Immature natural killer cell (primary cell): ENCODE measurements around the gene TET1. TPM values are rescaled to one million over a fixed set of nuclear protein-coding genes. Genes with fewer than 3 reads are reported as not detected.
"Not testable (repeated sequence)": the region's sequence is repeated elsewhere in the genome, so short reads cannot be mapped to it uniquely, and the experiment has no call there.

Experiments used
- DNase-seq, 3 donors: peaks; one replicate each; pipeline ENCODE4 v3.0.0; 2022; ENCODE audit warnings: mixed read lengths in 1 of 3
- H3K27ac Mint-ChIP-seq, 6 donors: one replicate each; pipeline ENCODE4 v1.8.0; 2020; ENCODE audit warnings: mixed read lengths in 6 of 6, mild to moderate bottlenecking in 5 of 6, inconsistent platforms in 4 of 6, moderate library complexity in 3 of 6
- H3K27me3 Mint-ChIP-seq, 3 donors: one replicate each; pipeline ENCODE4 v1.8.0; 2020 to 2021; ENCODE audit warnings: low read depth in 3 of 3, mild to moderate bottlenecking in 3 of 3, mixed read lengths in 3 of 3, moderate library complexity in 3 of 3, inconsistent platforms in 1 of 3
- H3K36me3 Mint-ChIP-seq, 3 donors: one replicate each; pipeline ENCODE4 v1.8.0; 2020; ENCODE audit warnings: mixed read lengths in 3 of 3, inconsistent platforms in 2 of 3, mild to moderate bottlenecking in 2 of 3
- H3K4me1 Mint-ChIP-seq, 2 donors: one replicate each; pipeline ENCODE4 v1.8.0; 2020; ENCODE audit warnings: inconsistent platforms in 2 of 2, mild to moderate bottlenecking in 2 of 2, mixed read lengths in 2 of 2, moderate library complexity in 1 of 2
- H3K4me3 Mint-ChIP-seq, 5 donors: one replicate each; pipeline ENCODE4 v1.8.0; 2020; ENCODE audit warnings: mild to moderate bottlenecking in 5 of 5, mixed read lengths in 5 of 5, inconsistent platforms in 3 of 5, moderate library complexity in 3 of 5
- H3K9me3 Mint-ChIP-seq, 6 donors: one replicate each; pipeline ENCODE4 v1.8.0; 2020; ENCODE audit warnings: mild to moderate bottlenecking in 6 of 6, mixed read lengths in 6 of 6, inconsistent platforms in 4 of 6, moderate library complexity in 3 of 6
- polyA plus RNA-seq, 3 donors: library from polyadenylated mRNA; unstranded; fragments of 300-500 nt; fragmentation: Illumina TruSeq; gene quantifications; one replicate each; pipeline ENCODE4 v1.2.3, GENCODE V29; 2021

The TET1 gene
- polyA plus RNA-seq, 3 donors from 2014 or later = 0.40 to 1.5 TPM; not detected in 1

DNA sequence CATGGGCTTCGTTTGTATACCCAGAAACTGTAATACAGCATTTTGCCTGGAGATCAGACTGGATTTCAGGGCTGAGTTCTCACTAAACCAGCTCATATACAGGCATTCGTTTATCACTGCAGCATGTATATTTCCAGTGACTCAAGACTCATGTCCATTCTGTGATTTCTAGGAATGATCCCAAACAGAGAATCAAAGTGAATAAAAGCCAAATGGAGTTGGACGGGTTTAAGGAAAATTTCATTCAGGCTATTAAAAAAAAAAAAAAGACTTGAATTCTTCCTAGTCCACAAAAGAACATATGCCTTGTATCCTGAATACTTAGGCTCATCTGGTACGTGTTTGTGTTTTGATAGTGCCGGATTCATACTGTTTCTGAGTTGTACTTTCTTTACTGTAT is 46.8 kb downstream of the TET1 start:
- H3K4me3 Mint-ChIP-seq = no peak overlapping the region
- no peaks in the 10 kb centered on the region for H3K9me3 Mint-ChIP-seq
- DNase-seq = no peak
- H3K27me3 Mint-ChIP-seq = no peaks in the 10 kb centered on the region
- H3K36me3 Mint-ChIP-seq = peaks cover 0 to 9% (median 4%) of the 10 kb centered on the region in 3 donors
- no peak overlapping the region for H3K27ac Mint-ChIP-seq
- peaks cover 9 to 10% of the 10 kb centered on the region in 2 donors for H3K4me1 Mint-ChIP-seq

DNA sequence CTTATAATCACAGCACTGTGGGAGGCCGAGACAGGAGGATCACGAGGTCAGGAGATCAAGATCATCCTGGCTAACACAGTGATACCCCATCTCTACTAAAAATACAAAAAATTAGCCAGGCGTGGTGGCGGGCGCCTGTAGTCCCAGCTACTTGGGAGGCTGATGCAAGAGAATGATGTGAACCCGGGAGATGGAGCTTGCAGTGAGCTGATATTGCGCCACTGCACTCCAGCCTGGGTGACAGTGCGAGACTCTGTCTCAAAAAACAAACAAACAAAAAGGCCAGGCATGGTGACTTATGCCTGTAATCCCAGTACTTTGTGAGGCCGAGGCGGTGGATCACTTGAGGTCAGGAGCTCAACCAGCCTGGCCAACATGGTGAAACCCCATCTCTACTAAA is 49.9 kb downstream of the TET1 start:
- H3K4me3 Mint-ChIP-seq = not testable (repeated sequence)

DNA sequence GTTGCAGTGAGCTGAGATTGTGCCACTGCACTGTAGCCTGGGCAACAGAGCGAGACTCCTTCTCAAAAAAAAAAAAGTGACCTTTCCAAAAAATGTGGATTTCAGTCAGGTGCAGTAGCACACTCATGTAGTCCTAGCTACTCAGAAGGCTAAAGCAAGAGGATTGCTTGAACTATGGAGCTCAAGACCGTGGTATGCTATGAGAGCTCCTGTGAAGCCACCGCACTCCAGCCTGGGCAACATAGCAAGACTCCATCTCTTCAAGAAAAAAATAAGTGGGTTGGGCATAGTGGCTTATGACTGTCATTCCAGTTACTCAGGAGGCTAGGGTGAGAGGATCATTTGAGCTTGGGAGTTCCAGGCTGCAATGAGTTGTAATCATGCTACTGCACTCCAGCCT is 51.1 kb downstream of the TET1 start:
- Mint-ChIP-seq H3K36me3 (peaks cover 0 to 10% (median 3%) of the 10 kb centered on the region in 3 donors), H3K4me1 (no peaks in the 10 kb centered on the region), H3K9me3 (no peaks in the 10 kb centered on the region), H3K4me3 (no peak overlapping the region), H3K27ac (no peak overlapping the region), H3K27me3 (no peaks in the 10 kb centered on the region)
- no peak for DNase-seq

More for the DNA sequence above, 49.9 kb downstream of the TET1 start:
- not testable (repeated sequence) for H3K27ac Mint-ChIP-seq, H3K27me3 Mint-ChIP-seq, H3K9me3 Mint-ChIP-seq, H3K4me1 Mint-ChIP-seq, DNase-seq
- peaks cover 0 to 10% (median 3%) of the 10 kb centered on the region in 3 donors for H3K36me3 Mint-ChIP-seq

DNA sequence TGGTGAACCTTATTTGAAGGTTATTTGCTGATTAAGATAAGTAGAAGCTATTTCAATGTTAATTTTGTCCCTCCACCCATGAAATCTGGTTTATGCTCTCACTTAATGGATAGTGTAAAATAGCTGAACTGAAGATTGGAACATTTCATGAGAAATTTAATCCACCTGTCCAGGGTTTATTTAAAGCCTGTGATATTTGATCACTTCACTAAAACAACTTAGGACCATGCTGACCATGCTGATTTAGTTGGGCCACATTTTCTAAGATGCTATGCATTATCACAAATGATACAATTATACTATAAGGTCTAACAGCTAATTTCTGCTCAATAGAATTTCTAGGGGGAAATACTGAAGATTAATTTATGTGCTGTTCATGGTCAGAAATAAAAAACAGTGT is 53.8 kb downstream of the TET1 start:
- not testable (repeated sequence) for DNase-seq, H3K4me1 Mint-ChIP-seq, H3K27ac Mint-ChIP-seq, H3K36me3 Mint-ChIP-seq, H3K27me3 Mint-ChIP-seq, H3K9me3 Mint-ChIP-seq, H3K4me3 Mint-ChIP-seq

DNA sequence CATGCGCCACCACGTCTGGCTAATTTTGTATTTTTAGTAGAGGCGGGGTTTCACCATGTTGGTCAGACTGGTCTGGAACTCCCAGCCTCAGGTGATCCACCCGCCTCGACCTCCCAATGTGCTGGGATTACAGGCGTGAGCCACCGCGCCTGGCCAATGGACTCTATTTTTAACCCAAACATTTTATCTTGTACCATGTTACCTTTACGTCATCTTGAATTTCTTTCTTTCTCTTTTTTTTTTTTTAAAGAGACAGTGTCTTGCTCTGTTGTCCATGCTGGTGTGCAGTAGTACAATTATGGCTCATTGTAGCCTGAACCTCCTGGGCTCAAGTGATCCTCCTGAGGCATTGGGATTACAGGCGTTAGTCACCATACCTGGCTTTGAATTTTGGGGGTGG is 57.6 kb downstream of the TET1 start:
- H3K9me3 Mint-ChIP-seq, H3K27me3 Mint-ChIP-seq, DNase-seq, H3K4me1 Mint-ChIP-seq, H3K27ac Mint-ChIP-seq, H3K4me3 Mint-ChIP-seq, H3K36me3 Mint-ChIP-seq: not testable (repeated sequence)

DNA sequence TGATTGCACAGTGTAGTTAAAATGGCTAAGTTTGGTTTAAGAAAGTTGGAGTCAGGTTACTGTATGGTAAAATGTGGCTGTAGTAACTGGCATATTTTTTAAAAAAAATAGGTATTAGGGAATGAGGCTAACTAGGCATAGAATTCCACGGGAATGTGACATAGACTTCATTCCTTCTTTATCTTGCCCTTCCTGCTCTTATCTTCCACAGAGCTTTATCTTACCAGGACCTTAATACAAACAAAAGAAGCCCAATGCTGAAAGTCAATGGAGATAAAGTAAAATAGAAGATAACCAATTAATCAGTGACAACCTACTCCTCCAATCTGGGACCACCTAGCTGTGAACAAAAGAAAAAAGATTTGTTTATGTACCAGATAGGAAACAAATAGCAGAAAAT is 58.1 kb downstream of the TET1 start:
- Mint-ChIP-seq H3K27me3 (no peaks in the 10 kb centered on the region), H3K36me3 (peaks cover 0 to 7% (median 3%) of the 10 kb centered on the region in 3 donors), H3K4me3 (no peak overlapping the region), H3K9me3 (no peaks in the 10 kb centered on the region), H3K4me1 (no peaks in the 10 kb centered on the region), H3K27ac (no peak overlapping the region)
- DNase-seq = no peak

DNA sequence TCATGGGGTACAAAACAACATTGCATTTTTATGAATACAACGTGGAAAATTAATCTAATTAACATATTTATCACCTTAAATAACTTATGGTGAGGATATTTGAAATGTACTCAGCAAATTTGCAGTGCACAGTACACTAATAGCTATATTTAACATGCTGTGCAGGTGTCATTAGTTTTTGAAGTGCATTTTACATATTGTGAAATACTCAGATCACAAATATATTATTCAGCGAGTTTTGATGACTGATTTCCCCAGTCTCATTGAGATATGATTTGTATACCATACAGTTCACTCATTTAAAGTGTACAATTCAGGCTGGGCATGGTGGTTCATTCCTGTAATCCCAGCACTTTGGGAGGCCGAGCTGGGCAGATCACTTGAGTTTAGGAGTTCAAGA is 59.5 kb downstream of the TET1 start:
- DNase-seq = no peak
- Mint-ChIP-seq H3K27ac (no peak overlapping the region), H3K36me3 (peaks cover 0 to 4% (median 0%) of the 10 kb centered on the region in 3 donors), H3K4me3 (no peak overlapping the region), H3K27me3 (no peaks in the 10 kb centered on the region), H3K4me1 (peaks cover 0 to 2% of the 10 kb centered on the region in 2 donors), H3K9me3 (no peaks in the 10 kb centered on the region)

DNA sequence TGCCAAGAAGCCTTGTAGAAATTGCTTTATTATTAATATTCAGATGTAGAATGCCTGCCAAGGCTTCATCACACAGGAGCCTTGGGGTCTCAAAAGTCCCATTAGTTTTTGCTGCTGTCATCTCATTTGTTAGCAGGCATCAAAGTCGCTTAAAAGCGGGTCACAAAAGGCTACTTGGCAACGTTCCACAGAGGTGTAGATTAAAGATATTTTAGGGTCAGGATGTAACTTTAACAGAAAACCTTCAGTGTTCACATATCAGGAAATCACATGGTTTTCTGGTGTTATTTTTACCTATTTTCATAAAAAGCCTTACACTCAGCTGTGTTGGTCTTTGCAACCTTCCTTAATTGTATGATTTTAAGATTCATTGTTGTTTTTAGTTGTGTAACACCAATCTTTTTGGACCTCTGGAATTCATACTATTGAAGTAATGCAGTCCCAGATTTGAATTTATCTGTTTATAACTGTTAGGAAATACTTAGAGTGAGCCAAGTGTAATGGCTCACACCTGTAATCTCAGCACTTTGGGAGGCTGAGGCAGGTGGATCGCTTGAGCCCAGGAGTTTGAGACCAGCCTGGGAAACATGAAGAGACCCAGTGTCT is 65.3 kb downstream of the TET1 start:
- Mint-ChIP-seq H3K36me3 (peaks cover 0 to 10% (median 4%) of the 10 kb centered on the region in 3 donors), H3K4me3 (peak overlapping the region in 1 of 5 donors; percentile 24), H3K27me3 (no peaks in the 10 kb centered on the region), H3K4me1 (peaks cover 26 to 28% of the 10 kb centered on the region in 2 donors), H3K27ac (peak overlapping the region in 2 of 6 donors; percentile 15 to 19), H3K9me3 (no peaks in the 10 kb centered on the region)
- DNase-seq = no peak

DNA sequence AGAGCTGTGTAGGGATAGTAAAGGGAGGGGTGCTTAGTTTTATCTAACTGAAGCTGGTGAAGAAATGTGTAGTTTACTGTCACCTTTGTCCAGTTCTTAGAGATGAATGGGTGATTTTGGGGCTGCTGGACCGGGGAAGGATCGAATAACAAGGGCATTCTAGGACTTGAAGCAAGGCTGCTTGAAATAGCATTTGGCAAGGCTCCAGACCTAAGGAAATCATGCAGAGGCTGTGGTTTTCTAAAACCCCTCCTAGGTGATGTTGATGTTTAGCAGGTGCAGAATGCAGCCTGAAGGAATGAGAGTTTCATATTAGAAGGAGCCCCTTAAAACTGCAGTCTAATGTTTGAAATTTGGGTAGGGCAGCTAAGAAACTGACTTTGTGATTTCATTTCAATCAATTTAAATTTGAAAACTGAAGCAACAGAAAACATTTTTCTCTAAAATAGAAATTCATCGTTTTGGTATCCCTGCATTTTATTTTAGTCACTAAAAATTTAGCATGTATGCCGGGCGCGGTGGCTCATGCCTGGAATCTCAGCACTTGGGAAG is 68.5 kb downstream of the TET1 start:
- peak overlapping the region in 1 of 5 donors; percentile 53 for H3K4me3 Mint-ChIP-seq

DNA sequence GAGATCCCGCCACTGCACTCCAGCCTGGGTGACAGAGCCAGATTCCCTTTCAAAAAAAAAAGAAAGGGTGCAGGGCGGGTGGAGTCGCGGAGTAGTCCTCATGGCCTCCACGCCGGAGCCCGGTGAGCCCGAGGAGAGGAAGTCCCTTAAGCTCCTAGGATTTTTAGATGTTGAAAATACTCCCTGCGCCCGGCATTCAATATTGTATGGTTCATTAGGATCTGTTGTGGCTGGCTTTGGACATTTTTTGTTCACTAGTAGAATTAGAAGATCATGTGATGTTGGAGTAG is 72.1 kb downstream of the TET1 start:
- H3K36me3 Mint-ChIP-seq, H3K4me3 Mint-ChIP-seq, DNase-seq, H3K9me3 Mint-ChIP-seq, H3K27ac Mint-ChIP-seq, H3K27me3 Mint-ChIP-seq: not testable (repeated sequence)
- H3K4me1 Mint-ChIP-seq = peaks cover 11 to 14% of the 10 kb centered on the region in 2 donors

More for the DNA sequence above, 68.5 kb downstream of the TET1 start:
- H3K9me3 Mint-ChIP-seq = no peaks in the 10 kb centered on the region
- peaks cover 26 to 28% of the 10 kb centered on the region in 2 donors for H3K4me1 Mint-ChIP-seq
- H3K27me3 Mint-ChIP-seq = no peaks in the 10 kb centered on the region
- H3K27ac Mint-ChIP-seq = peak overlapping the region in 2 of 6 donors; percentile 27 to 46
- peaks cover 0 to 7% (median 4%) of the 10 kb centered on the region in 3 donors for H3K36me3 Mint-ChIP-seq
- DNase-seq = no peak

DNA sequence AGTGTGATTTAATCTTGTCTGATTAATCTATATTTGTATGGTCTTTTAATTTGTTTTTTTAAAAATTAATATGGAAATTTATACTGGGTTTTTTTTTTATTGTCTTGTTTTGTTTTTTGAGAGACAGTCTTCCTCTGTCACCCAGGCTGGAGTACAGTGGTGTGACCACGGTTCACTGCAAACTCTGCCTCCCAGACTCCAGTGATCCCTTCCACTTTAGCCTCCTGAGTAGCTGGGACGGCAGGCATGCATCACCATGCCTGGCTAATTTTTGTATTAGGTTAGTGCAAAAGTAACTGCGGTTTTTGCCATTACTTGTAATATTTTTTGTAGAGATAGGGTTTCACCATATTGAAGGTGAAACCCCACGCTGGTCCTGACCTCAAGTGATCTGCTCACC is 73.1 kb downstream of the TET1 start:
- peaks cover 0 to 4% (median 4%) of the 10 kb centered on the region in 3 donors for H3K36me3 Mint-ChIP-seq
- H3K4me3 Mint-ChIP-seq = no peak overlapping the region
- H3K4me1 Mint-ChIP-seq = peaks cover 7 to 12% of the 10 kb centered on the region in 2 donors
- no peaks in the 10 kb centered on the region for H3K9me3 Mint-ChIP-seq
- H3K27ac Mint-ChIP-seq = no peak overlapping the region
- DNase-seq = no peak
- no peaks in the 10 kb centered on the region for H3K27me3 Mint-ChIP-seq

DNA sequence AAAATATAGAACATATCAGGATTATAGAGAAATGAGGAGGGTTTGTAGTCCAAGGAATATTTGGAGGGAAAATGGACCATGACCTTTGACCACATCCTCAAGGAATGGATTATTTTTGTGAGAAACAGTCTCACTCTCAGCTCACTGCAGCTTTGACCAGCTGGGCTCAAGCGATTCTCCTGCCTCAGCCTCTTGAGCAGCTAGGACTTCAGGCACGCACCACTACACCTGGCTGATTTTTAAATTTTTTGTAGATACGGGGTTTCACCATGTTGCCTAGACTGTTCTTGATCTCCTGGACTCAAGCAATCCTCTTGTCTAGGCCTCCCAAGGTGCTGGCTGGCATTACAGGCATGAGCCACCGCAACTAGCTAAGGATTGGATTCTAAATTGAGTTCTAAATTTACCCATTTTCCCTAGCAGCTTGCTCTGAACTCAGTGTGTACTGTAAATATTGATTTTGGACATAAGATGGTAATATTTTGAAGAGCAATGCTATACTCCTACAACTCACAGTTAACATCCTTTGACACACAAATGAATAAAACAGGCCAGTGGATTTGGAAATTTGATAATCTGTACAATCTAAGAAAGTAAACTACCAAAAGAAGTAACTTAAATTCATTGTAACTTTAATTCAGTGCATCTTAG is 73.8 kb downstream of the TET1 start:
- Mint-ChIP-seq H3K27ac (peak overlapping the region in 2 of 6 donors; percentile 11 to 13), H3K4me3 (no peak overlapping the region), H3K27me3 (no peaks in the 10 kb centered on the region), H3K36me3 (peaks cover 0 to 4% (median 4%) of the 10 kb centered on the region in 3 donors), H3K4me1 (peaks cover under 1 to 9% of the 10 kb centered on the region in 2 donors), H3K9me3 (no peaks in the 10 kb centered on the region)
- DNase-seq = no peak

DNA sequence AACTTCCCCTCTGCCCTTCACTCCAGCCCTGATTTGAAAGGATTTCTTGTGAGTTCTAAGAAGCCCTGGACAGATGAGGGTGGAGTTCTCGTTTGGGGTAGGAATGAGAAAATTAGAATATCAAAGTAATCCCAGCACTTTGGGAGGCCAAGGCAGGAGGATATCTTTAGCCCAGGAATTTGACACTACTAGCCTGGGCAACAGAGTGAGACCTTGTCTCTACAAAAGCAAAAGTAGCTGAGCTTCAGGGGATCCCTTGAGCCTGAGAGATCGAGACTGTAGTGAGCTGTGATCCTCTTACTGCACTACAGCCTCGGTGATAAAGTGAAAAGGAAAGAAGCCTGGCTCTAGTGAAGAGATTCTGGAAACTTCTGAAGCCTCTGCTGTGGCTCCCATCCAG is 76.2 kb downstream of the TET1 start:
- no peak for DNase-seq
- Mint-ChIP-seq H3K27me3 (no peaks in the 10 kb centered on the region), H3K9me3 (no peaks in the 10 kb centered on the region), H3K4me3 (no peak overlapping the region), H3K36me3 (no peaks in the 10 kb centered on the region), H3K27ac (no peak overlapping the region), H3K4me1 (peaks cover 0 to 6% of the 10 kb centered on the region in 2 donors)

DNA sequence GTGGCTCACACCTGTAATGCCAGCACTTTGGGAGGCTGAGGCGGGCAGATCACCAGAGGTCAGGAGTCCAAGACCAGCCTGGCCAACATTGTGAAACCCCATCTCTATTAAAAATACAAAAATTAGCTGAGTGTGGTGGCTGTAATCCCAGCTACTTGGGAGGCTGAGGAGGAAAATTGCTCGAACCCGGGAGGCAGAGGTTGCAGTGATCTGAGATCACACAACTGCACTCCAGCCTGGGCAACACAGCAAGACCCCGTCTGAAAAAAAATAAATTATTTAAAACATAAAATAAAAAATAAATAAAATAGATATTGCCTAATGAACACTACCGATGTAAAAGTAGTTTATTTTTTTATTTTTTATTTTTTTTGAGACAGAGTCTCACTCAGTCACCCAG is 83.4 kb downstream of the TET1 start:
- H3K9me3 Mint-ChIP-seq, H3K4me3 Mint-ChIP-seq, H3K4me1 Mint-ChIP-seq, H3K27me3 Mint-ChIP-seq, H3K27ac Mint-ChIP-seq, DNase-seq: not testable (repeated sequence)
- peaks cover 16 to 26% (median 17%) of the 10 kb centered on the region in 3 donors for H3K36me3 Mint-ChIP-seq
